Fibroblast of villous mesenchyme (primary cell): Measurements from ENCODE around the gene PRM3. TPM values are rescaled to one million over a fixed set of nuclear protein-coding genes. Genes with fewer than 3 reads are reported as not detected.
"Not testable (repeated sequence)": the region's sequence is repeated elsewhere in the genome, so short reads cannot be mapped to it uniquely, and the experiment has no call there.

Experiments
- DNase-seq: peaks from one replicate; pipeline ENCODE4 v3.0.0-alpha.2; 2010; ENCODE audit warnings: low read depth
- H3K4me3 ChIP-seq: 2 replicates; pipeline ENCODE4 v1.5.1; 2011; ENCODE audit warnings: low read depth, mild to moderate bottlenecking, low read length
- CTCF ChIP-seq: IDR thresholded peaks from 2 replicates; pipeline ENCODE4 v1.5.1; 2012; ENCODE audit warnings: low read depth, mild to moderate bottlenecking, low read length; ENCODE audit not compliant: insufficient read depth
- total RNA-seq: library from RNA; depleted of rRNA; stranded (reverse); fragments of >200 nt; gene quantifications from 2 replicates; pipeline ENCODE4 v1.2.3, GENCODE V29; 2012

PRM3 gene
- total RNA-seq, 1 donor, result not detected

GRCh38 chr16:11291091-11291703 is 17.8 kb upstream of the PRM3 start:
- no peak overlapping the region for H3K4me3 ChIP-seq
- TF ChIP-seq CTCF, result no peak
- DNase-seq, result no peak

- no peak for DNase-seq
- TF ChIP-seq CTCF, result no peak
- H3K4me3 ChIP-seq, result no peak overlapping the region
Observed at GRCh38 chr16:11290102-11290893, 16.9 kb upstream of the PRM3 start.

DNA sequence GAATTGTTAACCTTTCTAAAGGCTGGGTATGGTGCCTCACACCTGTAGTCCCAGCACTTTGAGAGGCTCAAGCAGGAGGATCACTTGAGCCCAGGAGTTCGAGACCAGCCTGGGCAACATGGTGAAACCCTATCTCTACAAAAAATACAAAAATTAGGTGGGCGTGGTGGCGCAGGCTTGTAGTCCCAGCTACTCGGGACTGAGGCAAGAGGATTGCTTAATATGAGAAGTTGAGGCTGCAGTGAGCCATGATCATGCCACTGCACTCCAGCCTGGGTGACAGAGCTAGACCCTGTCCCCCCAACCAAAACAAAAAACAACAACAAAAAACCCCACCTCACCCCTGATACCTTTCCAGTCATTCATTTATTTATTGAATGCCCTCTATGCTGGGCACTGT is 16.3 kb upstream of the PRM3 start:
- not testable (repeated sequence) for H3K4me3 ChIP-seq, DNase-seq

- no peak overlapping the region for H3K4me3 ChIP-seq
- TF ChIP-seq CTCF, result no peak
- DNase-seq, result no peak
Observed at GRCh38 chr16:11289202-11289601, 15.8 kb upstream of the PRM3 start.

- TF ChIP-seq CTCF, result no peak
- no peak for DNase-seq
Observed at GRCh38 chr16:11285842-11286241, 12.4 kb upstream of the PRM3 start.

GRCh38 chr16:11283820-11284248 is 10.4 kb upstream of the PRM3 start:
- no peak overlapping the region for H3K4me3 ChIP-seq
- TF ChIP-seq CTCF, result peak; percentile 34
- DNase-seq, result peak; percentile 76

More at GRCh38 chr16:11285842-11286241, 12.4 kb upstream of the PRM3 start:
- no peak overlapping the region for H3K4me3 ChIP-seq

DNA sequence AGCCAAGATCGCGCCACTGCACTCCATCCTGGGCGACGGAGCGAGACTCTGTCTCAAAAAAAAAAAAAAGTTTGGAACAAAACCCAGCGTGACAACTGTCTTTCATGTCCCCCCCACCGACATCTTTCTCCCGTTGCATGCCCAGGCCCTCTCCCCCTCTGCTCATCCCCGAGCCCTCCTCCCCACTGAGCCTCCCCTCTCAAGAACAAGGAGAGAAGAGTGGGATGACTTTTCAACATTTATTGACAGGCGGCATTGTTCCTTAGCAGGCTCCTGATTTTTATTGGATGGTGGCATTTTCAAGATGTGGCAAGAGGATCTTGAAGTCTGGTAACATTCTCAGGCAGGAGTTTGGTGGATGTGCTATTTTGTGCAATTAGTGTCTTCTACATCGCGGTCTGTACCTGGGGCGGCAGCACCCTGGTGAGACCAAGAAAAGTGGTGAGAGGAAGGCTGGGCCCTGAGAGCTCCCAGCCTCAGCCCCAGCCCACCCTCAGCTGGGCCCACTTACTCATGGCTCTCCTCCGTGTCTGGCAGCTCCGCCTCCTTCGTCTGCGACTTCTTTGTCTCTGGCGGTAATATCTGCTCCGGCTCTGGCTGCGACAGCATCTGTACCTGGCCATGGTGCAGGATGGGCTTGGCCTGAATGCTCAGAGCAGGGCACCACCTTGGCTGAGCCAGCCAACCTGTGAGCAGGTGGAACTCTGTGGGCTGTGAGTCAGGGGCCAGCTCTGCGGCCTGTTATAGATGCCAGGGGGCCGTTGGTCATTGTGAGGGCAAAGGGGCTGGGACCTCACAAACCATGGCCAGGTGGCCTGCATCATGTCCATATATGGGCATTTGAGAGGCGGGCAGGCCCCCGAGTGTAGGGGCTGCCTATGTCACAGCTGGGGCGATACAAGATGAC is 7.4 kb upstream of the PRM3 start, which contains the start of gene PRM1:
TSS of gene PRM1 (minus strand) at position 715 of the 907 bp plus-strand sequence. CDS start at position 623, 92 bp downstream.
- no peak for TF ChIP-seq CTCF
- no peak for DNase-seq
- H3K4me3 ChIP-seq, result no peak within 1 kb of the TSS
